Thyroid gland (tissue), 4 donors: ENCODE measurements around the gene PAEP.

Experiments
- POLR2A ChIP-seq, 2 donors: fragments of 450-650 bp; IDR thresholded peaks; one replicate each; pipeline ENCODE4 v1.6.1; 2017; ENCODE audit warnings: antibody characterized with exemption in 2 of 2, mild to moderate bottlenecking in 2 of 2, moderate library complexity in 1 of 2
- TF ChIP-seq, protein P1 (sequence below), 6 experiments: fragments of 200-600 bp in 3 of 6; fragments of 450-650 bp in 3 of 6; sonication (generic) in 3 of 6; IDR thresholded peaks; one replicate each; pipeline ENCODE4 v1.5.1; 2016 to 2019; ENCODE audit warnings: antibody characterized with exemption in 6 of 6, mild to moderate bottlenecking in 2 of 6, inconsistent platforms in 1 of 6, moderate library complexity in 1 of 6

- TF ChIP-seq, protein P1, sequence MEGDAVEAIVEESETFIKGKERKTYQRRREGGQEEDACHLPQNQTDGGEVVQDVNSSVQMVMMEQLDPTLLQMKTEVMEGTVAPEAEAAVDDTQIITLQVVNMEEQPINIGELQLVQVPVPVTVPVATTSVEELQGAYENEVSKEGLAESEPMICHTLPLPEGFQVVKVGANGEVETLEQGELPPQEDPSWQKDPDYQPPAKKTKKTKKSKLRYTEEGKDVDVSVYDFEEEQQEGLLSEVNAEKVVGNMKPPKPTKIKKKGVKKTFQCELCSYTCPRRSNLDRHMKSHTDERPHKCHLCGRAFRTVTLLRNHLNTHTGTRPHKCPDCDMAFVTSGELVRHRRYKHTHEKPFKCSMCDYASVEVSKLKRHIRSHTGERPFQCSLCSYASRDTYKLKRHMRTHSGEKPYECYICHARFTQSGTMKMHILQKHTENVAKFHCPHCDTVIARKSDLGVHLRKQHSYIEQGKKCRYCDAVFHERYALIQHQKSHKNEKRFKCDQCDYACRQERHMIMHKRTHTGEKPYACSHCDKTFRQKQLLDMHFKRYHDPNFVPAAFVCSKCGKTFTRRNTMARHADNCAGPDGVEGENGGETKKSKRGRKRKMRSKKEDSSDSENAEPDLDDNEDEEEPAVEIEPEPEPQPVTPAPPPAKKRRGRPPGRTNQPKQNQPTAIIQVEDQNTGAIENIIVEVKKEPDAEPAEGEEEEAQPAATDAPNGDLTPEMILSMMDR (IDR thresholded peaks at IDR 0.05): no peak
- TF ChIP-seq POLR2A (IDR thresholded peaks at IDR 0.05): no peak
Measured at GRCh38 chr9:135513351-135513846, 48.2 kb upstream of the PAEP start.
